ENCODE data around the gene MVK. TPM values are rescaled to one million over a fixed set of nuclear protein-coding genes. Genes with fewer than 3 reads are reported as not detected.
A peak's percentile ranks its signal among the peaks of the same experiment; 100 is the strongest.

The MVK gene
- total RNA-seq, 1 experiment from 2014 or later, result 19.2 TPM

GRCh38 chr12:109560867-109561710, 12.5 kb upstream of the MVK start:
- H3K14ac ChIP-seq (ENCODE audit: insufficient read depth, low read length), result no peak overlapping the region
- Mint-ChIP-seq H3K27ac (peak overlapping the region in 1 of 3 experiments; percentile 77; a peak in 2 of 7 replicates), H3K9me3 (no peaks in the 10 kb centered on the region; a peak in 2 of 5 replicates), H3K27me3 (ENCODE audit: low read depth) (no peaks in the 10 kb centered on the region), H3K4me1 (peaks cover 0 to 3% of the 10 kb centered on the region in 2 experiments; a peak in 1 of 4 replicates), H3K36me3 (ENCODE audit: insufficient read depth in 1 of 3, low read depth in 3 of 3) (peaks cover 13 to 24% (median 16%) of the 10 kb centered on the region in 3 experiments), H3K4me3 (no peak overlapping the region)
- no peaks in the 10 kb centered on the region for H3K27me3 ChIP-seq (ENCODE audit: insufficient read depth, low read length)
- no peak overlapping the region for H2AK5ac ChIP-seq (ENCODE audit: insufficient read length, low read length)
- no peak overlapping the region for H3T11ph ChIP-seq (ENCODE audit: low read length)
- WGBS (ENCODE audit: extremely low coverage, insufficient read length, low lambda C conversion rate), result no CpG with 5 or more reads among the region's 30 CpGs
- no peaks in the 10 kb centered on the region for H3K79me1 ChIP-seq (ENCODE audit: insufficient read depth, low read depth, low read length, poor library complexity, severe bottlenecking)
- TF ChIP-seq CTCF (conservative IDR thresholded peaks at IDR 0.05), result no peak
- no peak overlapping the region for H3K23ac ChIP-seq (ENCODE audit: insufficient read length, low read depth, low read length)
- DNase-seq, result no peak
- H3K9me3 ChIP-seq (ENCODE audit: control insufficient read depth, low read depth, low read length), result no peaks in the 10 kb centered on the region
- no peak overlapping the region for H4K8ac ChIP-seq (replicated peaks; ENCODE audit: insufficient read length, low read depth, low read length)
- no peak overlapping the region for H3K27ac ChIP-seq (ENCODE audit: insufficient read length, low read depth, low read length)
- H3K4me2 ChIP-seq (ENCODE audit: insufficient read depth, insufficient read length, low read length), result no peak overlapping the region
- H2BK12ac ChIP-seq (ENCODE audit: insufficient read length, low read depth, low read length), result no peak overlapping the region
- H3K4me1 ChIP-seq (ENCODE audit: insufficient read depth, low read length), result no peaks in the 10 kb centered on the region
- H2BK120ac ChIP-seq (ENCODE audit: low read depth, low read length, poor library complexity, severe bottlenecking), result no peak overlapping the region
- H3K56ac ChIP-seq (ENCODE audit: insufficient read length, low read depth, low read length), result no peak overlapping the region
- H4K5ac ChIP-seq (ENCODE audit: insufficient read length, low read depth, low read length), result no peak overlapping the region
- no peak overlapping the region for H4K91ac ChIP-seq (ENCODE audit: insufficient read length, low read depth, low read length)
- H2BK20ac ChIP-seq (ENCODE audit: low read depth, low read length, poor library complexity, severe bottlenecking), result no peak overlapping the region
- H2BK5ac ChIP-seq (ENCODE audit: insufficient read length, low read length), result no peak overlapping the region
- no peak overlapping the region for H3K4ac ChIP-seq (ENCODE audit: low read depth, low read length)
- no peaks in the 10 kb centered on the region for H4K20me1 ChIP-seq (ENCODE audit: control insufficient read depth, insufficient read depth, insufficient read length)
- H2BK15ac ChIP-seq (ENCODE audit: low read depth, low read length), result no peak overlapping the region
- no peaks in the 10 kb centered on the region for H3K79me2 ChIP-seq (ENCODE audit: insufficient read depth, low read length)
- no peak overlapping the region for H2AFZ ChIP-seq (ENCODE audit: low read length)
- H3K18ac ChIP-seq (ENCODE audit: insufficient read length, low read depth, low read length), result no peak overlapping the region
- H3K9ac ChIP-seq (ENCODE audit: extremely low read depth, insufficient read length, low read length), result no peak overlapping the region
- no peaks in the 10 kb centered on the region for H3K23me2 ChIP-seq (ENCODE audit: insufficient read length, low read depth, low read length, poor library complexity, severe bottlenecking)

All from H9 (cell line).